K562 (cell line): Measurements from ENCODE around the gene ARHGAP22. TPM values are rescaled to one million over a fixed set of nuclear protein-coding genes. Genes with fewer than 3 reads are reported as not detected.
A peak's percentile ranks its signal among the peaks of the same experiment; 100 is the strongest.

Experiments used
- CHD2 ChIP-seq: IDR thresholded peaks from 2 replicates; pipeline ENCODE4 v1.6.1; 2011; ENCODE audit warnings: low read depth, low read length
- HDAC6 ChIP-seq: IDR thresholded peaks from 2 replicates; pipeline ENCODE4 v1.6.1; 2012; ENCODE audit warnings: low read depth, mild to moderate bottlenecking, control low read depth, inconsistent platforms, low read length, moderate library complexity
- JUND ChIP-seq, 2 experiments: IDR thresholded peaks; 2 replicates in 1 of 2; 3 replicates in 1 of 2; pipeline ENCODE4 v1.6.1; 2011; ENCODE audit warnings: borderline replicate concordance in 2 of 2, low read depth in 2 of 2, low read length in 2 of 2, improper control_type of control experiment in 1 of 2, missing biosample characterization in 1 of 2, missing genetic modification characterization in 1 of 2, missing genetic modification reagents in 1 of 2
- NR3C1 ChIP-seq: sonication (generic); formaldehyde crosslinking; IDR thresholded peaks from 2 replicates; pipeline ENCODE4 v1.8.1; 2022; ENCODE audit warnings: missing genetic modification reagents
- PHB2 ChIP-seq: fragments of 450-650 bp; IDR thresholded peaks from 2 replicates; pipeline ENCODE4 v1.6.1; 2017; ENCODE audit warnings: low read depth
- RBFOX2 ChIP-seq: fragments of 200-400 bp; formaldehyde crosslinking; IDR thresholded peaks from 2 replicates; pipeline ENCODE4 v1.6.1; 2017; ENCODE audit warnings: low read depth, mild to moderate bottlenecking, low read length, moderate library complexity
- RFX1 ChIP-seq: fragments of 450-650 bp; IDR thresholded peaks from 2 replicates; pipeline ENCODE4 v1.6.1; 2016; ENCODE audit warnings: mild to moderate bottlenecking, moderate library complexity
- polyA plus RNA-seq, 8 experiments: library from polyadenylated mRNA; depleted of rRNA in 4 of 8; stranded (reverse) in 5 of 8; unstranded in 3 of 8; fragments of >200 nt; fragmentation: Nextera tagmentation in 2 of 8; fragmentation: Illumina TruSeq in 1 of 8; extraction: Ambion mirVana in 2 of 8; extraction: Trizol in 1 of 8; gene quantifications; 2 replicates each; pipeline versions ENCODE4 v1.2.1 to v1.2.3, GENCODE V29; 2011 to 2014; ENCODE audit warnings: inconsistent platforms in 1 of 8, missing spikeins in 1 of 8
- total RNA-seq, 7 experiments: library from RNA; depleted of rRNA in 6 of 7; stranded (reverse); fragments of >200 nt in 6 of 7; fragmentation: Illumina TruSeq in 2 of 7; extraction: Trizol in 2 of 7; gene quantifications; 2 replicates each; pipeline versions ENCODE4 v1.2.1 to v1.2.3, GENCODE V29; 2011 to 2021; ENCODE audit warnings: low replicate concordance in 1 of 7
- TF ChIP-seq, protein P1 (sequence below): fragments of 250-450 bp; sonication (Bioruptor Pico); IDR thresholded peaks from 2 replicates; pipeline ENCODE4 v1.4.0; 2020
- TF ChIP-seq, protein P2 (sequence below): sonication (generic); formaldehyde crosslinking; IDR thresholded peaks from 2 replicates; pipeline ENCODE4 v1.9.0; 2022; ENCODE audit warnings: mild to moderate bottlenecking, missing genetic modification reagents
- TF ChIP-seq, protein P3 (sequence below): fragments of 450-650 bp; IDR thresholded peaks from 2 replicates; pipeline ENCODE4 v1.6.1; 2014; ENCODE audit warnings: low read depth, mild to moderate bottlenecking, moderate library complexity, borderline replicate concordance
- TF ChIP-seq, protein P4 (sequence below): fragments of 450-650 bp; formaldehyde crosslinking; IDR thresholded peaks from 2 replicates; pipeline ENCODE4 v1.4.0; 2020; ENCODE audit warnings: mild to moderate bottlenecking, moderate library complexity
- TF ChIP-seq, protein P5 (sequence below): IDR thresholded peaks from 2 replicates; pipeline ENCODE4 v1.6.1; 2012; ENCODE audit warnings: low read depth, low read length, improper control_type of control experiment, borderline replicate concordance
- TF ChIP-seq, protein P6 (sequence below): IDR thresholded peaks from 3 replicates; pipeline ENCODE4 v1.6.1; 2011; ENCODE audit warnings: borderline replicate concordance, mild to moderate bottlenecking, moderate library complexity; ENCODE audit not compliant: insufficient read length; ENCODE audit errors: extremely low read depth
- TF ChIP-seq, protein P7 (sequence below): fragments of 250-450 bp; sonication (Bioruptor Pico); IDR thresholded peaks from 2 replicates; pipeline ENCODE4 v1.5.0; 2022; ENCODE audit warnings: mild to moderate bottlenecking

Gene ARHGAP22
- total and polyA plus RNA-seq, 9 of the 15 experiments (the other 6 are each of a cell fraction or from before 2014, with no cell fraction given) = 1.3 to 28.1 (median 12.7) TPM

DNA sequence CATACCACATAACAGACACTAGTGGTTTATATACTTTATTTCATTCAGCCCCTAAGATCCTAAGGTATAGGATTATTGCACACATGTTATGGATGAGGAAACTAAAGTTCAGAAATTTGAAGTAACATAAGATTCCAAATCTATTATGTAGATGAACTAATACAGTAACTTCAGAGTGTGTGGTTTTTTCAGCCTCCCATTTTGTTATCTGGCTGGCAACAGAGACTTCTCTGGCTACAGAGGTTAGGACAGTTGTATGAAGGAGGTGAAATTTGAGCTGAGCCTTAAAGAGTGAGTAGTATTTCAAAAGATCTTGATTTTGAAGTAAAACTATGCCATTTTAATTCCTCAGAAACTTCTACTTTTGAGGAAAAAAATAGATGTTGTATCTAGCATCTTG lies 173.0 kb downstream of the ARHGAP22 start (continued):
- TF ChIP-seq, protein P1, sequence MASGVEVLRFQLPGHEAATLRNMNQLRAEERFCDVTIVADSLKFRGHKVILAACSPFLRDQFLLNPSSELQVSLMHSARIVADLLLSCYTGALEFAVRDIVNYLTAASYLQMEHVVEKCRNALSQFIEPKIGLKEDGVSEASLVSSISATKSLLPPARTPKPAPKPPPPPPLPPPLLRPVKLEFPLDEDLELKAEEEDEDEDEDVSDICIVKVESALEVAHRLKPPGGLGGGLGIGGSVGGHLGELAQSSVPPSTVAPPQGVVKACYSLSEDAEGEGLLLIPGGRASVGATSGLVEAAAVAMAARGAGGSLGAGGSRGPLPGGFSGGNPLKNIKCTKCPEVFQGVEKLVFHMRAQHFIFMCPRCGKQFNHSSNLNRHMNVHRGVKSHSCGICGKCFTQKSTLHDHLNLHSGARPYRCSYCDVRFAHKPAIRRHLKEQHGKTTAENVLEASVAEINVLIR (CRISPR knock-in tag) = no peak
- TF ChIP-seq, protein P2, sequence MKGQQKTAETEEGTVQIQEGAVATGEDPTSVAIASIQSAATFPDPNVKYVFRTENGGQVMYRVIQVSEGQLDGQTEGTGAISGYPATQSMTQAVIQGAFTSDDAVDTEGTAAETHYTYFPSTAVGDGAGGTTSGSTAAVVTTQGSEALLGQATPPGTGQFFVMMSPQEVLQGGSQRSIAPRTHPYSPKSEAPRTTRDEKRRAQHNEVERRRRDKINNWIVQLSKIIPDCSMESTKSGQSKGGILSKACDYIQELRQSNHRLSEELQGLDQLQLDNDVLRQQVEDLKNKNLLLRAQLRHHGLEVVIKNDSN (CRISPR knock-in tag) = no peak
- TF ChIP-seq, protein P3, sequence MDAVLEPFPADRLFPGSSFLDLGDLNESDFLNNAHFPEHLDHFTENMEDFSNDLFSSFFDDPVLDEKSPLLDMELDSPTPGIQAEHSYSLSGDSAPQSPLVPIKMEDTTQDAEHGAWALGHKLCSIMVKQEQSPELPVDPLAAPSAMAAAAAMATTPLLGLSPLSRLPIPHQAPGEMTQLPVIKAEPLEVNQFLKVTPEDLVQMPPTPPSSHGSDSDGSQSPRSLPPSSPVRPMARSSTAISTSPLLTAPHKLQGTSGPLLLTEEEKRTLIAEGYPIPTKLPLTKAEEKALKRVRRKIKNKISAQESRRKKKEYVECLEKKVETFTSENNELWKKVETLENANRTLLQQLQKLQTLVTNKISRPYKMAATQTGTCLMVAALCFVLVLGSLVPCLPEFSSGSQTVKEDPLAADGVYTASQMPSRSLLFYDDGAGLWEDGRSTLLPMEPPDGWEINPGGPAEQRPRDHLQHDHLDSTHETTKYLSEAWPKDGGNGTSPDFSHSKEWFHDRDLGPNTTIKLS = no peak
- TF ChIP-seq RFX1 (no peak), RBFOX2 (no peak), HDAC6 (no peak), CHD2 (no peak), PHB2 (no peak), JUND (IDR thresholded peaks at IDR 0.05; ENCODE audit: borderline replicate concordance, low read depth, low read length) (peak; percentile 33; the same call in 1 of the 2 replicates), JUND (tag; IDR thresholded peaks at IDR 0.05; ENCODE audit: borderline replicate concordance, low read depth, low read length) (peak; percentile 54; the same call in 1 of the 3 replicates), NR3C1 (CRISPR knock-in tag) (no peak)
- TF ChIP-seq, protein P4, sequence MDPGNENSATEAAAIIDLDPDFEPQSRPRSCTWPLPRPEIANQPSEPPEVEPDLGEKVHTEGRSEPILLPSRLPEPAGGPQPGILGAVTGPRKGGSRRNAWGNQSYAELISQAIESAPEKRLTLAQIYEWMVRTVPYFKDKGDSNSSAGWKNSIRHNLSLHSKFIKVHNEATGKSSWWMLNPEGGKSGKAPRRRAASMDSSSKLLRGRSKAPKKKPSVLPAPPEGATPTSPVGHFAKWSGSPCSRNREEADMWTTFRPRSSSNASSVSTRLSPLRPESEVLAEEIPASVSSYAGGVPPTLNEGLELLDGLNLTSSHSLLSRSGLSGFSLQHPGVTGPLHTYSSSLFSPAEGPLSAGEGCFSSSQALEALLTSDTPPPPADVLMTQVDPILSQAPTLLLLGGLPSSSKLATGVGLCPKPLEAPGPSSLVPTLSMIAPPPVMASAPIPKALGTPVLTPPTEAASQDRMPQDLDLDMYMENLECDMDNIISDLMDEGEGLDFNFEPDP (CRISPR knock-in tag) = no peak
- TF ChIP-seq, protein P5, sequence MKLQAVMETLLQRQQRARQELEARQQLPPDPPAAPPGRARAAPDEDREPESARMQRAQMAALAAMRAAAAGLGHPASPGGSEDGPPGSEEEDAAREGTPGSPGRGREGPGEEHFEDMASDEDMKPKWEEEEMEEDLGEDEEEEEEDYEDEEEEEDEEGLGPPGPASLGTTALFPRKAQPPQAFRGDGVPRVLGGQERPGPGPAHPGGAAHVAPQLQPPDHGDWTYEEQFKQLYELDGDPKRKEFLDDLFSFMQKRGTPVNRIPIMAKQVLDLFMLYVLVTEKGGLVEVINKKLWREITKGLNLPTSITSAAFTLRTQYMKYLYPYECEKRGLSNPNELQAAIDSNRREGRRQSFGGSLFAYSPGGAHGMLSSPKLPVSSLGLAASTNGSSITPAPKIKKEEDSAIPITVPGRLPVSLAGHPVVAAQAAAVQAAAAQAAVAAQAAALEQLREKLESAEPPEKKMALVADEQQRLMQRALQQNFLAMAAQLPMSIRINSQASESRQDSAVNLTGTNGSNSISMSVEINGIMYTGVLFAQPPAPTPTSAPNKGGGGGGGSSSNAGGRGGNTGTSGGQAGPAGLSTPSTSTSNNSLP = 0 out of 2 replicates have a peak, but pooled peaks have one; percentile 37
- TF ChIP-seq, protein P6, sequence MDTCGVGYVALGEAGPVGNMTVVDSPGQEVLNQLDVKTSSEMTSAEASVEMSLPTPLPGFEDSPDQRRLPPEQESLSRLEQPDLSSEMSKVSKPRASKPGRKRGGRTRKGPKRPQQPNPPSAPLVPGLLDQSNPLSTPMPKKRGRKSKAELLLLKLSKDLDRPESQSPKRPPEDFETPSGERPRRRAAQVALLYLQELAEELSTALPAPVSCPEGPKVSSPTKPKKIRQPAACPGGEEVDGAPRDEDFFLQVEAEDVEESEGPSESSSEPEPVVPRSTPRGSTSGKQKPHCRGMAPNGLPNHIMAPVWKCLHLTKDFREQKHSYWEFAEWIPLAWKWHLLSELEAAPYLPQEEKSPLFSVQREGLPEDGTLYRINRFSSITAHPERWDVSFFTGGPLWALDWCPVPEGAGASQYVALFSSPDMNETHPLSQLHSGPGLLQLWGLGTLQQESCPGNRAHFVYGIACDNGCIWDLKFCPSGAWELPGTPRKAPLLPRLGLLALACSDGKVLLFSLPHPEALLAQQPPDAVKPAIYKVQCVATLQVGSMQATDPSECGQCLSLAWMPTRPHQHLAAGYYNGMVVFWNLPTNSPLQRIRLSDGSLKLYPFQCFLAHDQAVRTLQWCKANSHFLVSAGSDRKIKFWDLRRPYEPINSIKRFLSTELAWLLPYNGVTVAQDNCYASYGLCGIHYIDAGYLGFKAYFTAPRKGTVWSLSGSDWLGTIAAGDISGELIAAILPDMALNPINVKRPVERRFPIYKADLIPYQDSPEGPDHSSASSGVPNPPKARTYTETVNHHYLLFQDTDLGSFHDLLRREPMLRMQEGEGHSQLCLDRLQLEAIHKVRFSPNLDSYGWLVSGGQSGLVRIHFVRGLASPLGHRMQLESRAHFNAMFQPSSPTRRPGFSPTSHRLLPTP = no peak
- TF ChIP-seq, protein P7, sequence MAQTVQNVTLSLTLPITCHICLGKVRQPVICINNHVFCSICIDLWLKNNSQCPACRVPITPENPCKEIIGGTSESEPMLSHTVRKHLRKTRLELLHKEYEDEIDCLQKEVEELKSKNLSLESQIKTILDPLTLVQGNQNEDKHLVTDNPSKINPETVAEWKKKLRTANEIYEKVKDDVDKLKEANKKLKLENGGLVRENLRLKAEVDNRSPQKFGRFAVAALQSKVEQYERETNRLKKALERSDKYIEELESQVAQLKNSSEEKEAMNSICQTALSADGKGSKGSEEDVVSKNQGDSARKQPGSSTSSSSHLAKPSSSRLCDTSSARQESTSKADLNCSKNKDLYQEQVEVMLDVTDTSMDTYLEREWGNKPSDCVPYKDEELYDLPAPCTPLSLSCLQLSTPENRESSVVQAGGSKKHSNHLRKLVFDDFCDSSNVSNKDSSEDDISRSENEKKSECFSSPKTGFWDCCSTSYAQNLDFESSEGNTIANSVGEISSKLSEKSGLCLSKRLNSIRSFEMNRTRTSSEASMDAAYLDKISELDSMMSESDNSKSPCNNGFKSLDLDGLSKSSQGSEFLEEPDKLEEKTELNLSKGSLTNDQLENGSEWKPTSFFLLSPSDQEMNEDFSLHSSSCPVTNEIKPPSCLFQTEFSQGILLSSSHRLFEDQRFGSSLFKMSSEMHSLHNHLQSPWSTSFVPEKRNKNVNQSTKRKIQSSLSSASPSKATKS (CRISPR knock-in tag) = no peak
